B cell (primary cell): ENCODE results near the gene C6orf47. TPM values are rescaled to one million over a fixed set of nuclear protein-coding genes. Genes with fewer than 3 reads are reported as not detected.

Experiments used
- ATAC-seq: fragments of 200-7000 bp; cut with Tn5 transposase; one replicate; pipeline ENCODE4 v1.10.0; 2021; ENCODE audit warnings: low read depth, mild to moderate bottlenecking, moderate number of reproducible peaks, moderate library complexity
- CTCF ChIA-PET: fragments of 350-600 bp; sonication (Branson Sonifier 250); formaldehyde crosslinking; loops from one replicate; lab custom pipeline; 2021; ENCODE audit warnings: antibody characterized with exemption, inconsistent platforms; lab: Charles Lee
- POLR2A ChIA-PET: fragments of 350-600 bp; sonication (Branson Sonifier 250); formaldehyde crosslinking; loops from one replicate; lab custom pipeline; 2021; ENCODE audit warnings: antibody characterized with exemption; lab: Charles Lee
- DNase-seq: peaks from one replicate; pipeline ENCODE4 v3.0.0; 2013
- H2AFZ ChIP-seq: 2 replicates; pipeline ENCODE4 v1.6.1; 2012; ENCODE audit warnings: mild to moderate bottlenecking, low read depth, low read length; ENCODE audit not compliant: insufficient read depth, poor library complexity, severe bottlenecking
- H3K27ac ChIP-seq, 2 donors: 1 replicate in 1 of 2; 2 replicates in 1 of 2; pipeline ENCODE4 v1.5.1; 2012 to 2013; ENCODE audit warnings: low read length in 2 of 2, mild to moderate bottlenecking in 2 of 2, moderate library complexity in 1 of 2
- H3K27me3 ChIP-seq, 4 experiments: fragments of 200-600 bp in 1 of 4; sonication (generic) in 1 of 4; replicated peaks in 1 of 4; 1 replicate in 2 of 4; 2 replicates in 2 of 4; pipeline versions ENCODE4 v1.6.1 to v1.7.0; 2013 to 2016; ENCODE audit warnings: low read length in 3 of 4, mild to moderate bottlenecking in 2 of 4, mixed read lengths in 1 of 4, moderate library complexity in 1 of 4; ENCODE audit not compliant: insufficient read depth in 4 of 4, control insufficient read depth in 3 of 4; ENCODE audit errors: control extremely low read depth in 1 of 4
- H3K36me3 ChIP-seq, 2 experiments: replicated peaks in 1 of 2; 1 replicate in 1 of 2; 2 replicates in 1 of 2; pipeline versions ENCODE4 v1.6.1 to v1.7.1; 2013; ENCODE audit warnings: low read length in 1 of 2; ENCODE audit not compliant: insufficient read depth in 2 of 2, control insufficient read depth in 1 of 2; ENCODE audit errors: control extremely low read depth in 1 of 2, extremely low read depth in 1 of 2
- H3K4me1 ChIP-seq, 2 donors: fragments of 200-600 bp in 1 of 2; sonication (generic) in 1 of 2; 1 replicate in 1 of 2; 2 replicates in 1 of 2; pipeline versions ENCODE4 v1.5.1 to v1.6.1; 2013 to 2017; ENCODE audit warnings: low read length in 2 of 2; ENCODE audit not compliant: control insufficient read depth in 2 of 2, insufficient read depth in 2 of 2
- H3K4me2 ChIP-seq: replicated peaks from 2 replicates; pipeline ENCODE3; 2012; ENCODE audit warnings: mild to moderate bottlenecking, low read depth, low read length; ENCODE audit not compliant: poor library complexity, severe bottlenecking
- H3K4me3 ChIP-seq, 5 experiments: fragments of 200-600 bp in 1 of 5; sonication (generic) in 1 of 5; 1 replicate in 3 of 5; 2 replicates in 2 of 5; pipeline versions ENCODE4 v1.5.1 to v1.7.0; 2011 to 2016; ENCODE audit warnings: low read length in 4 of 5, mild to moderate bottlenecking in 4 of 5, low read depth in 2 of 5, control low read depth in 1 of 5, moderate library complexity in 1 of 5; ENCODE audit not compliant: insufficient read depth in 1 of 5; ENCODE audit errors: control extremely low read depth in 1 of 5, extremely low read depth in 1 of 5
- H3K79me2 ChIP-seq: fragments of 200-600 bp; sonication (generic); one replicate; pipeline ENCODE4 v1.6.0; 2016; ENCODE audit warnings: low read length; ENCODE audit not compliant: control insufficient read depth, insufficient read depth
- H3K9ac ChIP-seq: fragments of 200-600 bp; sonication (generic); 2 replicates; pipeline ENCODE4 v1.6.1; 2017; ENCODE audit warnings: mild to moderate bottlenecking, low read length, moderate library complexity
- H3K9me3 ChIP-seq, 3 donors: one replicate each; pipeline versions ENCODE4 v1.6.1 to v1.7.1; 2013; ENCODE audit warnings: low read length in 2 of 3; ENCODE audit not compliant: control insufficient read depth in 2 of 3, insufficient read depth in 1 of 3; ENCODE audit errors: control extremely low read depth in 1 of 3
- H4K20me1 ChIP-seq: 2 replicates; pipeline ENCODE4 v1.6.0; 2012; ENCODE audit warnings: mild to moderate bottlenecking, low read length; ENCODE audit not compliant: insufficient read depth, control insufficient read depth, poor library complexity, severe bottlenecking
- H3K27ac Mint-ChIP-seq: one replicate; pipeline ENCODE4 v1.8.0; 2021; ENCODE audit warnings: mixed read lengths
- H3K27me3 Mint-ChIP-seq: one replicate; pipeline ENCODE4 v1.8.0; 2021; ENCODE audit warnings: mixed read lengths
- H3K4me1 Mint-ChIP-seq: one replicate; pipeline ENCODE4 v1.8.0; 2021; ENCODE audit warnings: mixed read lengths
- H3K4me3 Mint-ChIP-seq: one replicate; pipeline ENCODE4 v1.8.0; 2021; ENCODE audit warnings: mixed read lengths
- H3K9me3 Mint-ChIP-seq: one replicate; pipeline ENCODE4 v1.8.0; 2022; ENCODE audit warnings: mixed read lengths; ENCODE audit not compliant: insufficient read depth
- EZH2 ChIP-seq: IDR thresholded peaks from 2 replicates; pipeline ENCODE4 v1.6.1; 2012; ENCODE audit warnings: borderline replicate concordance, low read depth, mild to moderate bottlenecking, moderate library complexity, low read length; ENCODE audit not compliant: insufficient read depth, poor library complexity, severe bottlenecking
- WGBS: methylation state at CpG from one replicate; pipeline ENCODE4 v1.1.5; 2013; ENCODE audit warnings: missing lambda C conversion rate; ENCODE audit not compliant: insufficient coverage; 5-methylcytosine and 5-hydroxymethylcytosine counted together
- intact Hi-C: fragments of 100-400 bp; cut with micrococcal nuclease; formaldehyde crosslinking; loops from one replicate; pipeline ENCODE4 v1.10.0; 2022
- polyA plus RNA-seq: library from polyadenylated mRNA; depleted of rRNA; stranded (reverse); fragments of >200 nt; gene quantifications from 2 replicates; pipeline ENCODE4 v1.2.3, GENCODE V29; 2012
- total RNA-seq, 2 donors: library from RNA; stranded (reverse); fragments of 120-200 nt in 1 of 2; gene quantifications; 1 replicate in 1 of 2; 2 replicates in 1 of 2; pipeline versions ENCODE4 v1.2.3 to v1.2.4, GENCODE V29; 2013 to 2022
- TF ChIP-seq, protein P1 (sequence below): fragments of 200-600 bp; IDR thresholded peaks from one replicate; pipeline ENCODE4 v1.8.0; 2022; ENCODE audit warnings: antibody characterized with exemption, mild to moderate bottlenecking

C6orf47 gene
- total and polyA plus RNA-seq, 2 donors (not counting 1 experiment from before 2014, with no cell fraction given), result 7.6 to 34.0 TPM

DNA sequence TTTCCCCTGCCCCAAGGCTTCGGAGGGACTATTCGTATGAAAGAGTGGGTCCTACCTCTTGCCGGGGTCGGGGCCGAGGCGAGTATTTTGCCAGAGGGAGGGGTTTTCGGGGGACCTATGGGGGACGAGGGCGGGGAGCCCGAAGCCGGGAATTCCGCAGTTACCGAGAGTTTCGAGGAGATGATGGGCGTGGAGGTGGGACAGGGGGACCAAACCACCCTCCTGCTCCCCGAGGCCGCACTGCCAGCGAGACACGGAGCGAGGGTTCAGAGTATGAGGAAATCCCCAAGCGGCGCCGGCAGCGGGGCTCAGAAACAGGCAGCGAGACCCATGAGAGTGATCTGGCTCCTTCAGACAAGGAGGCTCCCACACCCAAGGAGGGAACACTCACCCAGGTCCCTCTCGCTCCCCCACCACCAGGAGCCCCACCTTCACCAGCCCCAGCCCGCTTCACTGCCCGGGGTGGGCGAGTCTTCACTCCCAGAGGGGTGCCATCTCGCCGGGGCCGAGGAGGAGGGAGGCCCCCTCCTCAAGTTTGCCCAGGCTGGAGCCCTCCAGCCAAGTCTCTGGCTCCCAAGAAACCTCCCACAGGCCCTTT lies 28.8 kb downstream of the C6orf47 start:
- H3K27me3 ChIP-seq, result no peaks in the 10 kb centered on the region
- H3K9ac ChIP-seq, result no peak overlapping the region
- no peak overlapping the region for H2AFZ ChIP-seq
- no peak overlapping the region for H3K27ac ChIP-seq
- DNase-seq, result no peak
- TF ChIP-seq, protein P1, sequence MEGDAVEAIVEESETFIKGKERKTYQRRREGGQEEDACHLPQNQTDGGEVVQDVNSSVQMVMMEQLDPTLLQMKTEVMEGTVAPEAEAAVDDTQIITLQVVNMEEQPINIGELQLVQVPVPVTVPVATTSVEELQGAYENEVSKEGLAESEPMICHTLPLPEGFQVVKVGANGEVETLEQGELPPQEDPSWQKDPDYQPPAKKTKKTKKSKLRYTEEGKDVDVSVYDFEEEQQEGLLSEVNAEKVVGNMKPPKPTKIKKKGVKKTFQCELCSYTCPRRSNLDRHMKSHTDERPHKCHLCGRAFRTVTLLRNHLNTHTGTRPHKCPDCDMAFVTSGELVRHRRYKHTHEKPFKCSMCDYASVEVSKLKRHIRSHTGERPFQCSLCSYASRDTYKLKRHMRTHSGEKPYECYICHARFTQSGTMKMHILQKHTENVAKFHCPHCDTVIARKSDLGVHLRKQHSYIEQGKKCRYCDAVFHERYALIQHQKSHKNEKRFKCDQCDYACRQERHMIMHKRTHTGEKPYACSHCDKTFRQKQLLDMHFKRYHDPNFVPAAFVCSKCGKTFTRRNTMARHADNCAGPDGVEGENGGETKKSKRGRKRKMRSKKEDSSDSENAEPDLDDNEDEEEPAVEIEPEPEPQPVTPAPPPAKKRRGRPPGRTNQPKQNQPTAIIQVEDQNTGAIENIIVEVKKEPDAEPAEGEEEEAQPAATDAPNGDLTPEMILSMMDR, result no peak
- no peak for TF ChIP-seq EZH2
- no peaks in the 10 kb centered on the region for H3K4me1 ChIP-seq
- POLR2A ChIA-PET, result no interaction called here
- Mint-ChIP-seq H3K27ac (no peak overlapping the region), H3K4me1 (no peaks in the 10 kb centered on the region), H3K27me3 (no peaks in the 10 kb centered on the region), H3K9me3 (no peaks in the 10 kb centered on the region), H3K4me3 (no peak overlapping the region)
- H3K9me3 ChIP-seq, result no peaks in the 10 kb centered on the region
- WGBS, result 96% methylated on average over 24 of the region's 32 CpGs
- CTCF ChIA-PET, result no interaction called here
- intact Hi-C loops, result no loop called here
- H3K36me3 ChIP-seq, result peaks cover 3 to 91% of the 10 kb centered on the region in 2 experiments
- no peak overlapping the region for H3K4me3 ChIP-seq
- H3K4me2 ChIP-seq, result no peak overlapping the region
- peaks cover 46% of the 10 kb centered on the region for H4K20me1 ChIP-seq
- H3K79me2 ChIP-seq, result peaks cover 6% of the 10 kb centered on the region
- ATAC-seq, result no peak

DNA sequence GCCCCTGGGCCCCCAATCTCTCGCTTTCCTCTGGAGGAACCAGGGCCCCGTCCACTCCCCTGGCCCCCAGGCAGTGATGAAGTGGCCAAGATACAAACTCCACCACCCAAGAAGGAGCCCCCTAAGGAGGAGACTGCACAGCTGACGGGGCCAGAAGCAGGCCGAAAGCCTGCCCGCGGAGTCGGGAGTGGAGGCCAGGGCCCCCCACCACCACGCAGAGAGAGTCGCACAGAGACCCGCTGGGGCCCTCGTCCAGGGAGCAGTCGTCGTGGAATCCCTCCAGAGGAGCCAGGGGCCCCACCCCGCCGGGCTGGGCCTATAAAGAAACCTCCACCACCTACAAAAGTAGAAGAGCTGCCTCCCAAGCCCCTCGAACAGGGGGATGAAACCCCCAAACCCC lies 29.4 kb downstream of the C6orf47 start:
- Histone ChIP-seq H3K36me3 (peaks cover 6 to 91% of the 10 kb centered on the region in 2 experiments), H3K4me3 (no peak overlapping the region), H3K4me1 (no peaks in the 10 kb centered on the region), H3K79me2 (peaks cover 6% of the 10 kb centered on the region), H3K4me2 (no peak overlapping the region), H3K9ac (no peak overlapping the region), H2AFZ (no peak overlapping the region), H4K20me1 (peaks cover 46% of the 10 kb centered on the region), H3K27me3 (no peaks in the 10 kb centered on the region), H3K9me3 (no peaks in the 10 kb centered on the region), H3K27ac (no peak overlapping the region)
- ATAC-seq, result no peak
- TF ChIP-seq, protein P1, result no peak
- TF ChIP-seq EZH2, result no peak
- H3K4me3 Mint-ChIP-seq, result no peak overlapping the region
- intact Hi-C loops, result no loop called here
- no peaks in the 10 kb centered on the region for H3K9me3 Mint-ChIP-seq
- DNase-seq, result no peak
- POLR2A ChIA-PET, result no interaction called here
- CTCF ChIA-PET, result no interaction called here
- H3K27ac Mint-ChIP-seq, result no peak overlapping the region
- H3K27me3 Mint-ChIP-seq, result no peaks in the 10 kb centered on the region
- H3K4me1 Mint-ChIP-seq, result no peaks in the 10 kb centered on the region
- WGBS, result 93% methylated on average over 13 of the region's 16 CpGs
